Spleen (tissue), 7 donors: ENCODE data around the gene AIM2.

Experiments used
- POLR2A ChIP-seq, 3 donors: fragments of 450-650 bp; IDR thresholded peaks; one replicate each; pipeline ENCODE4 v1.5.1; 2017; ENCODE audit warnings: antibody characterized with exemption in 3 of 3, mild to moderate bottlenecking in 1 of 3
- POLR2AphosphoS5 ChIP-seq, 3 donors: sonication (generic); formaldehyde crosslinking; IDR thresholded peaks; one replicate each; pipeline ENCODE4 v1.5.1; 2017; ENCODE audit warnings: antibody characterized with exemption in 3 of 3
- TF ChIP-seq, protein P1 (sequence below), 11 experiments: fragments of 200-600 bp in 7 of 11; fragments of 450-650 bp in 4 of 11; sonication (generic) in 4 of 11; IDR thresholded peaks in 8 of 11; conservative IDR thresholded peaks in 3 of 11; 1 replicate in 7 of 11; 2 replicates in 4 of 11; pipeline versions ENCODE4 v1.4.0 to v1.8.0; 2016 to 2021; ENCODE audit warnings: antibody characterized with exemption in 11 of 11, inconsistent platforms in 4 of 11, mild to moderate bottlenecking in 1 of 11
- donor health status: DM: no; HTN: no; CAD: no; lungs with moderate emphysema.
- donor health status: DM: no; HTN: no; CAD: no.
- donor health status: DM: no; HTN: no; CAD: no.

DNA sequence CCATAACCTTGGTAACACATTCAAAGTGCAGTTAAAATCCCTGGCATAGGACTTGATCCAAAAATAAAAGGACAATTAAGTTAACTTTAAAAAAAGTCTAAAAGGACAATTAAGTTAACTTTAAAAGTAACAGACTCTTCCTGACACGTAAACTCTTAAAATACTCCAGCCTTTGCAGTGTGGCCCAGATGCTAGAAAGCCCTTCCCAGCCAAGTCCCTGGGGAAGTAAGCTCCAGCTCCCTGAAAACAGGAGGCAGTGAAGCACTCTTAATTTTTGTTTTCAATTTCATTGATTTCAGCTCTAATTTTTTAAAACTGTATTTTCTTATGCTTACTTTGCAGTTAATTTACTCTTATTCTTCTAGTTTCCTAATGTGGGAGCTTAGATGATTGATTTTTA, 5.1 kb upstream of the AIM2 start:
- TF ChIP-seq, protein P1, sequence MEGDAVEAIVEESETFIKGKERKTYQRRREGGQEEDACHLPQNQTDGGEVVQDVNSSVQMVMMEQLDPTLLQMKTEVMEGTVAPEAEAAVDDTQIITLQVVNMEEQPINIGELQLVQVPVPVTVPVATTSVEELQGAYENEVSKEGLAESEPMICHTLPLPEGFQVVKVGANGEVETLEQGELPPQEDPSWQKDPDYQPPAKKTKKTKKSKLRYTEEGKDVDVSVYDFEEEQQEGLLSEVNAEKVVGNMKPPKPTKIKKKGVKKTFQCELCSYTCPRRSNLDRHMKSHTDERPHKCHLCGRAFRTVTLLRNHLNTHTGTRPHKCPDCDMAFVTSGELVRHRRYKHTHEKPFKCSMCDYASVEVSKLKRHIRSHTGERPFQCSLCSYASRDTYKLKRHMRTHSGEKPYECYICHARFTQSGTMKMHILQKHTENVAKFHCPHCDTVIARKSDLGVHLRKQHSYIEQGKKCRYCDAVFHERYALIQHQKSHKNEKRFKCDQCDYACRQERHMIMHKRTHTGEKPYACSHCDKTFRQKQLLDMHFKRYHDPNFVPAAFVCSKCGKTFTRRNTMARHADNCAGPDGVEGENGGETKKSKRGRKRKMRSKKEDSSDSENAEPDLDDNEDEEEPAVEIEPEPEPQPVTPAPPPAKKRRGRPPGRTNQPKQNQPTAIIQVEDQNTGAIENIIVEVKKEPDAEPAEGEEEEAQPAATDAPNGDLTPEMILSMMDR (IDR thresholded peaks at IDR 0.05 in 8 of 11, conservative IDR thresholded peaks at IDR 0.05 in 3 of 11) = no peak
- TF ChIP-seq POLR2A (IDR thresholded peaks at IDR 0.05) = no peak
- TF ChIP-seq POLR2AphosphoS5 (IDR thresholded peaks at IDR 0.05) = no peak
